K562 (cell line): ENCODE measurements around the gene CRYBG3. TPM values are rescaled to one million over a fixed set of nuclear protein-coding genes. Genes with fewer than 3 reads are reported as not detected.

Experiments used
- ATAC-seq: fragments of 200-7000 bp; cut with Tn5 transposase; 3 replicates; pipeline ENCODE4 v1.9.1; 2020; ENCODE audit warnings: moderate library complexity
- BruUV-seq: library from RNA; stranded (reverse); fragments of 400-500 nt; replicated peaks from 2 replicates; lab custom pipeline; 2021; lab: Mats Ljungman, UMichigan
- CTCF ChIA-PET: fragments of 300-600 bp; formaldehyde crosslinking; extraction: SDS; loops from one replicate; lab custom pipeline; 2021; ENCODE audit warnings: low intra/inter-chr PET ratio; lab: Yijun Ruan, JAX
- POLR2A ChIA-PET: fragments of 300-600, 350-650 bp; sonication (Branson Sonifier 250); formaldehyde crosslinking; extraction: SDS; loops from one replicate; lab custom pipeline; 2021; ENCODE audit warnings: antibody characterized with exemption, inconsistent platforms; lab: Yijun Ruan, JAX
- DNase-seq, 4 experiments: peaks; one replicate each; pipeline versions ENCODE4 v3.0.0 to v3.0.0-alpha.2; 2011 to 2018; ENCODE audit warnings: low spot score in 3 of 4, mixed read lengths in 3 of 4; ENCODE audit errors: extremely low read depth in 1 of 4
- FAIRE-seq: peaks from 2 replicates; lab custom pipeline; 2011; peaks lifted over from hg19 to GRCh38; lab: Jason Lieb, UNC
- H2AFZ ChIP-seq: 2 replicates; pipeline ENCODE4 v1.6.0; 2011; ENCODE audit warnings: low read depth, low read length, control low read depth, inconsistent platforms
- H3K27ac ChIP-seq: fragments of 200-600 bp; 3 replicates; pipeline ENCODE4 v1.8.0; 2011; ENCODE audit warnings: low read depth, mild to moderate bottlenecking, control low read depth, inconsistent platforms, low read length, moderate library complexity, mixed read lengths; ENCODE audit errors: extremely low read depth
- H3K27me3 ChIP-seq, 2 experiments: fragments of 300-600 bp in 1 of 2; 2 replicates in 1 of 2; 3 replicates in 1 of 2; pipeline versions ENCODE4 v1.6.0 to v1.8.0; 2011; ENCODE audit warnings: inconsistent platforms in 2 of 2, low read length in 2 of 2, mild to moderate bottlenecking in 1 of 2, mixed read lengths in 1 of 2, moderate library complexity in 1 of 2; ENCODE audit not compliant: control insufficient read depth in 2 of 2, insufficient read depth in 2 of 2
- H3K36me3 ChIP-seq: fragments of 300-600 bp; 3 replicates; pipeline ENCODE4 v1.8.0; 2011; ENCODE audit warnings: mild to moderate bottlenecking, low read length, inconsistent platforms; ENCODE audit not compliant: control insufficient read depth, insufficient read depth
- H3K4me1 ChIP-seq, 2 experiments: fragments of 200-600 bp in 1 of 2; replicated peaks in 1 of 2; 2 replicates in 1 of 2; 3 replicates in 1 of 2; pipeline versions ENCODE4 v1.5.1 to v1.8.0; 2011; ENCODE audit warnings: inconsistent platforms in 2 of 2, low read length in 2 of 2, mild to moderate bottlenecking in 1 of 2, mixed read lengths in 1 of 2, moderate library complexity in 1 of 2; ENCODE audit not compliant: control insufficient read depth in 2 of 2, insufficient read depth in 2 of 2
- H3K4me2 ChIP-seq: 2 replicates; pipeline ENCODE4 v1.6.1; 2011; ENCODE audit warnings: low read length, control low read depth, inconsistent platforms, mixed read lengths; ENCODE audit not compliant: insufficient read depth
- H3K4me3 ChIP-seq: fragments of 200-600 bp; sonication (generic), shearing (Covaris generic); 2 replicates; pipeline ENCODE4 v1.5.1; 2016; ENCODE audit warnings: control low read depth, inconsistent platforms
- H3K79me2 ChIP-seq: fragments of 200-600 bp; 3 replicates; pipeline ENCODE4 v1.8.0; 2011; ENCODE audit warnings: low read length, inconsistent platforms; ENCODE audit not compliant: control insufficient read depth, insufficient read depth
- H3K9ac ChIP-seq, 2 experiments: 2 replicates each; pipeline versions ENCODE4 v1.6.0 to v1.6.1; 2011; ENCODE audit warnings: low read depth in 2 of 2, low read length in 2 of 2, control low read depth in 1 of 2, inconsistent platforms in 1 of 2, mild to moderate bottlenecking in 1 of 2, mixed read lengths in 1 of 2; ENCODE audit not compliant: insufficient read depth in 1 of 2
- H3K9me1 ChIP-seq: one replicate; pipeline ENCODE4 v1.6.0; 2011; ENCODE audit warnings: inconsistent platforms, mild to moderate bottlenecking, low read length, moderate library complexity; ENCODE audit not compliant: control insufficient read depth, insufficient read depth
- H3K9me3 ChIP-seq: replicated peaks from 2 replicates; pipeline ENCODE4 v1.5.1; 2011; ENCODE audit warnings: low read depth, low read length, inconsistent platforms; ENCODE audit not compliant: control insufficient read depth, insufficient read depth
- H4K20me1 ChIP-seq: replicated peaks from 2 replicates; pipeline ENCODE4 v1.6.1; 2011; ENCODE audit warnings: low read length, inconsistent platforms, mixed read lengths; ENCODE audit not compliant: control insufficient read depth, insufficient read depth
- ETV6 ChIP-seq, 3 experiments: fragments of 150-350 bp in 1 of 3; sonication (generic) in 1 of 3; formaldehyde crosslinking in 1 of 3; IDR thresholded peaks; 2 replicates each; pipeline versions ENCODE4 v1.6.1 to v1.8.0; 2014 to 2022; ENCODE audit warnings: borderline replicate concordance in 2 of 3, low read depth in 2 of 3, antibody characterized with exemption in 1 of 3, low read length in 1 of 3, mild to moderate bottlenecking in 1 of 3, missing genetic modification reagents in 1 of 3
- HNRNPUL1 ChIP-seq: fragments of 200-400 bp; formaldehyde crosslinking; IDR thresholded peaks from 2 replicates; pipeline ENCODE4 v1.6.1; 2017; ENCODE audit warnings: low read length
- MNT ChIP-seq, 2 experiments: fragments of 450-650 bp; conservative IDR thresholded peaks; 2 replicates each; pipeline ENCODE4 v1.6.1; 2017; ENCODE audit warnings: mild to moderate bottlenecking in 2 of 2, moderate library complexity in 2 of 2
- NFE2 ChIP-seq: IDR thresholded peaks from 2 replicates; pipeline ENCODE4 v1.6.1; 2014; ENCODE audit warnings: antibody characterized with exemption, low read depth
- PHTF2 ChIP-seq: fragments of 250-450 bp; sonication (Bioruptor Pico); IDR thresholded peaks from 2 replicates; pipeline ENCODE4 v1.5.0; 2021; ENCODE audit warnings: mild to moderate bottlenecking
- RBBP5 ChIP-seq: fragments of 200-600 bp; sonication (generic); IDR thresholded peaks from 2 replicates; pipeline ENCODE4 v1.6.1; 2012; ENCODE audit warnings: borderline replicate concordance, mild to moderate bottlenecking, low read length, control low read depth, inconsistent platforms; ENCODE audit not compliant: insufficient read depth, poor library complexity, severe bottlenecking
- SPI1 ChIP-seq: IDR thresholded peaks from 2 replicates; pipeline ENCODE4 v1.6.1; 2011; ENCODE audit warnings: low read depth, low read length, control low read depth, borderline replicate concordance
- STAT5B ChIP-seq: fragments of 250-450 bp; sonication (Bioruptor Pico); IDR thresholded peaks from 2 replicates; pipeline ENCODE4 v1.8.0; 2021; ENCODE audit warnings: mild to moderate bottlenecking, inconsistent platforms
- ZNF184 ChIP-seq: sonication (generic); formaldehyde crosslinking; IDR thresholded peaks from 2 replicates; pipeline ENCODE4 v1.5.0; 2020; ENCODE audit warnings: missing genetic modification reagents
- WGBS: fragments of 100-300 bp; shearing (Covaris generic); methylation state at CpG from one replicate; pipeline ENCODE4 v1.1.6; 2016; ENCODE audit warnings: low coverage, mixed read lengths; ENCODE audit not compliant: insufficient coverage; ENCODE audit errors: missing lambda C conversion rate; 5-methylcytosine and 5-hydroxymethylcytosine counted together
- in situ Hi-C: fragments of 300-500 bp; cut with MboI; formaldehyde crosslinking; loops from 4 replicates; pipeline ENCODE4 v1.15.0; 2018; ENCODE audit warnings: inconsistent platforms, mixed read lengths
- intact Hi-C: fragments of 100-400 bp; cut with micrococcal nuclease; formaldehyde crosslinking; loops from 2 replicates; pipeline ENCODE4 v1.14.2; 2022
- polyA plus RNA-seq, 8 experiments: library from polyadenylated mRNA; depleted of rRNA in 4 of 8; stranded (reverse) in 5 of 8; unstranded in 3 of 8; fragments of >200 nt; fragmentation: Nextera tagmentation in 2 of 8; fragmentation: Illumina TruSeq in 1 of 8; extraction: Ambion mirVana in 2 of 8; extraction: Trizol in 1 of 8; gene quantifications; 2 replicates each; pipeline versions ENCODE4 v1.2.1 to v1.2.3, GENCODE V29; 2011 to 2014; ENCODE audit warnings: inconsistent platforms in 1 of 8, missing spikeins in 1 of 8
- total RNA-seq, 7 experiments: library from RNA; depleted of rRNA in 6 of 7; stranded (reverse); fragments of >200 nt in 6 of 7; fragmentation: Illumina TruSeq in 2 of 7; extraction: Trizol in 2 of 7; gene quantifications; 2 replicates each; pipeline versions ENCODE4 v1.2.1 to v1.2.3, GENCODE V29; 2011 to 2021; ENCODE audit warnings: low replicate concordance in 1 of 7
- TF ChIP-seq, protein P1 (sequence below): sonication (generic); formaldehyde crosslinking; IDR thresholded peaks from 2 replicates; pipeline ENCODE4 v1.4.0; 2020; ENCODE audit warnings: mild to moderate bottlenecking, missing genetic modification reagents

The CRYBG3 gene
- total and polyA plus RNA-seq, 9 of the 15 experiments (the other 6 are each of a cell fraction or from before 2014, with no cell fraction given) = 0.08 to 0.72 (median 0.18) TPM

GRCh38 chr3:97835761-97836160, 13.9 kb downstream of the CRYBG3 start:
- no peaks in the 10 kb centered on the region for H3K27me3 ChIP-seq
- no peaks in the 10 kb centered on the region for H3K4me1 ChIP-seq
- BruUV-seq = no TSS peak
- no peak for FAIRE-seq
- DNase-seq = no peak
- POLR2A ChIA-PET = interaction anchor here (0.7 kb wide), 1 partner anchor 14 kb away, joined by 3 read pairs; the partner anchor contains the start of gene CRYBG3
- H3K9me3 ChIP-seq = no peaks in the 10 kb centered on the region
- no peak overlapping the region for H3K9ac ChIP-seq
- no peaks in the 10 kb centered on the region for H3K79me2 ChIP-seq
- CTCF ChIA-PET = no interaction called here
- H3K9me1 ChIP-seq = no peaks in the 10 kb centered on the region
- no peaks in the 10 kb centered on the region for H4K20me1 ChIP-seq
- H3K36me3 ChIP-seq = no peaks in the 10 kb centered on the region
- no peak overlapping the region for H2AFZ ChIP-seq
- intact Hi-C loops = no loop called here
- no peak overlapping the region for H3K4me2 ChIP-seq
- TF ChIP-seq ETV6 (IDR thresholded peaks at IDR 0.05; ENCODE audit: borderline replicate concordance in 1 of 2, low read depth in 2 of 2, low read length in 1 of 2) = no peak
- no peak for TF ChIP-seq ETV6 (CRISPR knock-in tag; IDR thresholded peaks at IDR 0.05; ENCODE audit: borderline replicate concordance)
- no peak for TF ChIP-seq SPI1
- TF ChIP-seq MNT (conservative IDR thresholded peaks at IDR 0.05) = no peak
- TF ChIP-seq HNRNPUL1 = no peak
- no peak for TF ChIP-seq NFE2
- TF ChIP-seq, protein P1, sequence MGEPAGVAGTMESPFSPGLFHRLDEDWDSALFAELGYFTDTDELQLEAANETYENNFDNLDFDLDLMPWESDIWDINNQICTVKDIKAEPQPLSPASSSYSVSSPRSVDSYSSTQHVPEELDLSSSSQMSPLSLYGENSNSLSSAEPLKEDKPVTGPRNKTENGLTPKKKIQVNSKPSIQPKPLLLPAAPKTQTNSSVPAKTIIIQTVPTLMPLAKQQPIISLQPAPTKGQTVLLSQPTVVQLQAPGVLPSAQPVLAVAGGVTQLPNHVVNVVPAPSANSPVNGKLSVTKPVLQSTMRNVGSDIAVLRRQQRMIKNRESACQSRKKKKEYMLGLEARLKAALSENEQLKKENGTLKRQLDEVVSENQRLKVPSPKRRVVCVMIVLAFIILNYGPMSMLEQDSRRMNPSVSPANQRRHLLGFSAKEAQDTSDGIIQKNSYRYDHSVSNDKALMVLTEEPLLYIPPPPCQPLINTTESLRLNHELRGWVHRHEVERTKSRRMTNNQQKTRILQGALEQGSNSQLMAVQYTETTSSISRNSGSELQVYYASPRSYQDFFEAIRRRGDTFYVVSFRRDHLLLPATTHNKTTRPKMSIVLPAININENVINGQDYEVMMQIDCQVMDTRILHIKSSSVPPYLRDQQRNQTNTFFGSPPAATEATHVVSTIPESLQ (CRISPR knock-in tag) = no peak
- TF ChIP-seq STAT5B (CRISPR knock-in tag) = no peak
- no peak for TF ChIP-seq ZNF184 (CRISPR knock-in tag)
- TF ChIP-seq PHTF2 = no peak
- TF ChIP-seq RBBP5 = no peak
- WGBS = 0% methylated on average over 4 of the region's 5 CpGs
- no peak overlapping the region for H3K27ac ChIP-seq
- in situ Hi-C loops = no loop called here
- H3K4me3 ChIP-seq = no peak overlapping the region
- no peak for ATAC-seq
